ENCODE data around the gene ERN1. TPM values are rescaled to one million over a fixed set of nuclear protein-coding genes. Genes with fewer than 3 reads are reported as not detected.

The ERN1 gene
- total RNA-seq, 2 donors from 2014 or later = 9.0 to 13.7 TPM

- no peak overlapping the region for H3K4me3 ChIP-seq (ENCODE audit: low read length)
- no peak overlapping the region for H3K4me3 Mint-ChIP-seq
- no peaks in the 10 kb centered on the region for H3K27me3 ChIP-seq (ENCODE audit: control insufficient read depth, insufficient read depth, low read length, poor library complexity, severe bottlenecking)
- H3K27ac Mint-ChIP-seq = no peak overlapping the region
- peaks cover 6% of the 10 kb centered on the region for H3K4me1 Mint-ChIP-seq
- no peaks in the 10 kb centered on the region for H3K36me3 ChIP-seq (ENCODE audit: control insufficient read depth, insufficient read depth, low read length)
- 82 to 90% methylated on average over 2 of the region's 2 CpGs for WGBS, 2 experiments (ENCODE audit: insufficient coverage in 1 of 2, insufficient read length in 1 of 2)
- H3K36me3 Mint-ChIP-seq (ENCODE audit: low read depth) = no peaks in the 10 kb centered on the region
- peaks cover 13% of the 10 kb centered on the region for H3K27me3 Mint-ChIP-seq (ENCODE audit: insufficient read depth)
- no peak overlapping the region for H3K27ac ChIP-seq (ENCODE audit: low read depth, low read length)
- TF ChIP-seq CTCF (conservative IDR thresholded peaks at IDR 0.05) = peak; percentile 68
- H3K9me3 ChIP-seq (ENCODE audit: control insufficient read depth, low read length) = no peaks in the 10 kb centered on the region
- no peak for DNase-seq
- H3K4me1 ChIP-seq (ENCODE audit: control insufficient read depth, insufficient read depth, low read length) = no peaks in the 10 kb centered on the region
- no peaks in the 10 kb centered on the region for H3K9me3 Mint-ChIP-seq
- no peak overlapping the region for H3K9ac ChIP-seq (ENCODE audit: extremely low read depth, low read length, poor library complexity, severe bottlenecking)
Measured at GRCh38 chr17:64017381-64017980, 112.5 kb downstream of the ERN1 start.

GRCh38 chr17:64016974-64017373 is 113.0 kb downstream of the ERN1 start:
- no peaks in the 10 kb centered on the region for H3K9me3 Mint-ChIP-seq
- H3K9ac ChIP-seq (ENCODE audit: extremely low read depth, low read length, poor library complexity, severe bottlenecking) = no peak overlapping the region
- no peaks in the 10 kb centered on the region for H3K27me3 ChIP-seq (ENCODE audit: control insufficient read depth, insufficient read depth, low read length, poor library complexity, severe bottlenecking)
- H3K27me3 Mint-ChIP-seq (ENCODE audit: insufficient read depth) = peaks cover 13% of the 10 kb centered on the region
- DNase-seq = no peak
- no peak overlapping the region for H3K4me3 ChIP-seq (ENCODE audit: low read length)
- no peaks in the 10 kb centered on the region for H3K9me3 ChIP-seq (ENCODE audit: control insufficient read depth, low read length)
- TF ChIP-seq CTCF (conservative IDR thresholded peaks at IDR 0.05) = no peak
- no peak overlapping the region for H3K27ac ChIP-seq (ENCODE audit: low read depth, low read length)
- 99 to 100% methylated on average over 3 of the region's 3 CpGs for WGBS, 2 experiments (ENCODE audit: insufficient coverage in 1 of 2, insufficient read length in 1 of 2)
- H3K27ac Mint-ChIP-seq = no peak overlapping the region
- H3K4me1 Mint-ChIP-seq = peaks cover 6% of the 10 kb centered on the region
- no peaks in the 10 kb centered on the region for H3K4me1 ChIP-seq (ENCODE audit: control insufficient read depth, insufficient read depth, low read length)
- H3K36me3 ChIP-seq (ENCODE audit: control insufficient read depth, insufficient read depth, low read length) = no peaks in the 10 kb centered on the region
- no peak overlapping the region for H3K4me3 Mint-ChIP-seq
- no peaks in the 10 kb centered on the region for H3K36me3 Mint-ChIP-seq (ENCODE audit: low read depth)

- H3K36me3 Mint-ChIP-seq (ENCODE audit: low read depth) = no peaks in the 10 kb centered on the region
- WGBS, 2 experiments (ENCODE audit: insufficient coverage in 1 of 2, insufficient read length in 1 of 2) = 84 to 88% methylated on average over 3 to 5 of the region's 5 CpGs
- no peak overlapping the region for H3K4me3 Mint-ChIP-seq
- Histone ChIP-seq H3K9ac (ENCODE audit: extremely low read depth, low read length, poor library complexity, severe bottlenecking) (no peak overlapping the region), H3K9me3 (ENCODE audit: control insufficient read depth, low read length) (no peaks in the 10 kb centered on the region), H3K27me3 (ENCODE audit: control insufficient read depth, insufficient read depth, low read length, poor library complexity, severe bottlenecking) (no peaks in the 10 kb centered on the region), H3K36me3 (ENCODE audit: control insufficient read depth, insufficient read depth, low read length) (no peaks in the 10 kb centered on the region), H3K27ac (ENCODE audit: low read depth, low read length) (no peak overlapping the region), H3K4me1 (ENCODE audit: control insufficient read depth, insufficient read depth, low read length) (no peaks in the 10 kb centered on the region), H3K4me3 (ENCODE audit: low read length) (no peak overlapping the region)
- H3K27ac Mint-ChIP-seq = no peak overlapping the region
- peak; percentile 11 for TF ChIP-seq CTCF (conservative IDR thresholded peaks at IDR 0.05)
- H3K9me3 Mint-ChIP-seq = no peaks in the 10 kb centered on the region
- DNase-seq = peak; percentile 46
- H3K27me3 Mint-ChIP-seq (ENCODE audit: insufficient read depth) = peaks cover 15% of the 10 kb centered on the region
- H3K4me1 Mint-ChIP-seq = peaks cover 6% of the 10 kb centered on the region
Measured at GRCh38 chr17:64016231-64016784, 113.6 kb downstream of the ERN1 start.
